Activated T-cell treated with anti-CD3 and anti-CD28 coated beads for 1 hour (primary cell): ENCODE measurements around the gene INVS.

Source experiments
- DNase-seq: peaks from one replicate; pipeline ENCODE4 v3.0.0-alpha.2; 2020; ENCODE audit warnings: low read depth

Gene INVS

DNA sequence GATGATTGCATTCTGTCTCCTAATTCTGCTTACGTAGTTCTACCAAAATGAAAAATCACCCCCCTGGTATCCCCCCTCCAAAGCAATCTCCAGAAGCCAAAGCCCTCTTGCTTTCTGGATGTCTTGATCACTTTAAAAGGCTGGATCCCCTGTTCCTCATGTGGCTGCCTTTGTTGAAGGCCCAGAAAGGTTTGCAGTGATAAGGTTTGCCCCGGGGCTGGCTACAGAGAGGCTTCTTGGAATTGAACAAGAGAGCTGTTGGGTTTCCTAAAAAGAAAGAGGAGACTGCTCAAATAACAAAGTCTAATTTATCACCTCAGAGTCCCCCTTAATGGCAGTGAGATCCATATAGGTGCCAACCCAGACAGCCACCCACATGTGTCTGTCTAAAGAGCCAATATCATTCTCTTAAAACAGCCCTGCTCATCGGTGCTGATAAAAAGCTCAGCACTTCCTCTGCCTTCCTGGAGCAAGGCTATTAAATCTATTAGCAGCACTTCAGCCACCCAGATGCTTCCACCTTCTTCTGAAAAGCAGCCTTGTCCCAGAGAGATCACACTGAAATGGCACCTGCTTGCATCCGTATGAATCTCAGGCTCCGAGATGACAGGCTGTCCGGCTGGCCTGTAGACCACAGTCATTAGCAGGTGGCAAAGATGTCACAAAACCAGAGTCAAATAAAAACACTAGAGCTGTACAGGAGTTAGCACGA lies 182.8 kb downstream of the INVS start:
- DNase-seq = no peak

GRCh38 chr9:100282388-100282719 lies 183.3 kb downstream of the INVS start:
- no peak for DNase-seq

GRCh38 chr9:100284247-100284646 lies 185.2 kb downstream of the INVS start:
- DNase-seq = no peak

DNA sequence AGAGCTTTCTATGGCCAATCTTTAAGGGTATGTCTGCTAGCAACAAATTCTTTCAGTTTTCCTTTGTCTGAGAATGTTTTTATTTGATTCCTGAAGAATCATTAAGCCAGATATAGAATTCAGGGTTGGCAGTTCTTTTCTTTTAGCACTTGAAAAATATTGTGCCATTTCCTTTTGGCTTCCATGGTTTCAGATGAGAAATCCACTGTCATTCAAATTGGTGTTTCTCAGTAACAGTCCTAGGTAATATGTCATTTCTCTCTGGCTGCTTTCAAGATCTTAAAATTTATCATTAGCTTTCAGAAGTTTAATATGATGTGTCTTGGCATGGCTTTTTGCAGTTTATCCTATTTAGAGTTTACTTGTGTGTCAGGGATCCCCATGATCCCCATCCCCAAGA lies 186.0 kb downstream of the INVS start:
- no peak for DNase-seq

GRCh38 chr9:100285601-100286000 lies 186.6 kb downstream of the INVS start:
- DNase-seq = no peak

DNA sequence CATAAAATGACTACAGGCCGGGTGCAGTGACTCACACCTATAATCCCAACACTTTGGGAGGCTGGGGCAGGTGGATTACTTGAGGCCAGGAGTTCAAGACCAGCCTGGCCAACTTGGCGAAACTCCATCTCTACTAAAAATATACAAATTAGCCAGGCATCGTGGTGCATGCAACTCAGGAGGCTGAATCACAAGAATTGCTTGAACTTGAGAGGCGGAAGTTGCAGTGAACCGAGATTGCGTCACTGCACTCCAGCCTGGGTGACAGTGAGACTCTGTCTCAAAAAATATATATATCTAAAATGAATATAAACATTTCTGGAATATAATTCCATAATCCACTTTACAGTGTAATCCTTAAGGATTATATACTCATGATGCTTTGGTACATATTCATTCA lies 187.2 kb downstream of the INVS start:
- DNase-seq = no peak

GRCh38 chr9:100287186-100287585 lies 188.1 kb downstream of the INVS start:
- DNase-seq = no peak

DNA sequence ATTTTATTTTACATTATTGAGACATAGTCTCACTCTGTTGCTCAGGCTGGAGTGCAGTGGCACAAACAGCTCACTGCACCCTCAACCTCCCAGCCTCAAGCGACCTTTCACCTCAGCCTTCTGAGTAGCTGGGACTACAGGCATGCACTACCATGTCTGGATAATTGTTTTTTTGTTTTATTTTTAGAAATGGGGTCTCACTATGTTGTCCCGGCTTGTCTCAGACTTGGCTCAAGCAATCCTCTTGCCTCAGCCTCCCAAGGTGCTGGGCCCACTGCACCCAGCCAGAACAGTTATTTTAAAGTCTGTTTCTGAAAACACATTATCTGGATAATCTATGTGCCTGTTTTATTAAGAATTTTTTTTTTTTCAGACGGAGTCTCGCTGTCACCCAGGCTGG lies 191.7 kb downstream of the INVS start:
- DNase-seq = no peak

GRCh38 chr9:100292414-100292813 lies 193.4 kb downstream of the INVS start:
- DNase-seq = no peak

- DNase-seq = no peak
Measured at GRCh38 chr9:100294341-100294740, 195.3 kb downstream of the INVS start.

GRCh38 chr9:100294806-100295205 lies 195.8 kb downstream of the INVS start:
- DNase-seq = no peak

GRCh38 chr9:100295240-100295639 lies 196.2 kb downstream of the INVS start:
- no peak for DNase-seq

- DNase-seq = no peak
Measured at GRCh38 chr9:100296407-100296806, 197.4 kb downstream of the INVS start.

- no peak for DNase-seq
Measured at GRCh38 chr9:100298378-100298777, 199.3 kb downstream of the INVS start.

DNA sequence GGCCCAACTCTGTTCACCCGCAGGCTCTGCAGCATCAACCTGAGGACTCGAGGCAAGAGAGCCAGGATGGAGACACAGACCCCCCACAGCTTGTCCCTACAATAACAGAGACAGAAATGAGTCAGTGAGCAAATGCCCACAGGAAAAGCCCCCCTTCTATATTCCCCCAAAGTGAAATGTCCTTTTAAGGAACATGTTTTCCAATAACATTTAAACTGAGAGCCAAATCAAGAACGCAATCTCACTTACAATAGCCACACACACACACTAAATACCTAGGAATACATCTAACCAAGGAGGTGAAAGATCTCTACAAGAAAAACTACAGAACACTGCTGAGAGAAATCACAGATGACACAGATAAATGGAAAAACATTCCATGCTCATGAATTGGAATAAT lies 204.7 kb downstream of the INVS start:
- DNase-seq = no peak

DNA sequence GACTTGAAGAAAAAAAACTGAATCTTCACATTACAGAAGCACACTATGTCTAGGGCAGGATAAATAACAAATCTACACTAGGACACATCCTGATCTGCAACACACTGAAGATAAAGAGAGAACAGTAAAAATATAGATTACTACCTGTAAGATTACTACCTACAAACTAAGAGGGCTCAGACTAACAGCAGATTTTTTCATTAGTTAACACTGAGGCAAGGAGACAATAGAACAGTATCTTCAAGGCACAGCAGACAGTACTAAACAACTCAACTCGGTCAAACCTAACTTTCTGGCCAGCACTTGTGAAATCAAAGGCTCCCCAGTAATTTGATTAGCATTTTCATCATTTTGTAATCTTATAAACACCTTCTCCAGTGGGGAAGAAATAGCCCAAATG lies 207.2 kb downstream of the INVS start:
- DNase-seq = no peak

- no peak for DNase-seq
Measured at GRCh38 chr9:100307080-100307479, 208.0 kb downstream of the INVS start.

DNA sequence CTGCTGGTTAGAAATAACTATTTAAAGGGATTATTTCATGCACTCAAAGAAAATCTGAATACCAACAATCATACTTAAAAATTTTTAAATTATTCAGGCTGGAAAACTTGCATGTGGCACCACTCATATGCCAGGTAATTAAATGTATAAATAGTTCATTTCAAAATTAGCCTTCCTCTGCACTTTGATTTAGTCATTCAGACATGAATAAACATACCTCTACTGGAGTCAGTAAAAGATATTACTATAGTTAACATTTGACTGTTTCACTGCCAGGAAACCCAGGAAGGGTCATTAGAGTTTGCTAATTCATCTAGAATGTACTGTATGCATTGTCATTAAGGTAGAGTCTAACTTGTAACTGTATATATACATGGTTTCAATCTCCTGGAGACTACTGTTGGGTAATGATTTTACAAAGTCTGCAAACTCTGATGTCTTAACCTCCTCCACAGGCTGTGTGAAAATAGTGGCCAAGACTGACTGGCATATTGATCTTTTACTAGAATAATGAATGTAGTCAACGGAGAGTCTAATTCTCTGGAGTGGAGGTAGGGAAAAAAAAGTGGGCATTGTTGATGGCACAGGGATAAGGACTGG lies 210.0 kb downstream of the INVS start:
- DNase-seq = no peak

- no peak for DNase-seq
Measured at GRCh38 chr9:100309992-100310391, 210.9 kb downstream of the INVS start.

DNA sequence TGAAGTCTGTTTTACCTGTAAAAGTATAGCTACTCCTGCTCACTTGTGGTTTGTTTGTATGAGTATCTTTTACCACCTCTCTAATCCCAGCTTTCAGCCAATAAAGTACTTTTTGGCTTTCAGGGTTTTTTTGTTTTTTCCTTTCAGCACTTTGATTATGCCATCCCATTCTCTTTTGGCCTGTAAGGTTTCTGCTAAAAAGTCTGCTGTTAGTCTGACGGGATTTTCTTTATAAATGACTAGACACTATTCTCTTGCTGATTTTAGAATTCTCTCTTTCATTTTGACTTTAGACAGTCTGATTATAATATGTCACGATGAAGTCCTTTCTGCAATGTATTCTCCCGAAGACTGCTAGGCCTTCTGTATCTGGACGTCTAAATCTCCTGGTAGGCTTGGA lies 216.5 kb downstream of the INVS start:
- no peak for DNase-seq

DNA sequence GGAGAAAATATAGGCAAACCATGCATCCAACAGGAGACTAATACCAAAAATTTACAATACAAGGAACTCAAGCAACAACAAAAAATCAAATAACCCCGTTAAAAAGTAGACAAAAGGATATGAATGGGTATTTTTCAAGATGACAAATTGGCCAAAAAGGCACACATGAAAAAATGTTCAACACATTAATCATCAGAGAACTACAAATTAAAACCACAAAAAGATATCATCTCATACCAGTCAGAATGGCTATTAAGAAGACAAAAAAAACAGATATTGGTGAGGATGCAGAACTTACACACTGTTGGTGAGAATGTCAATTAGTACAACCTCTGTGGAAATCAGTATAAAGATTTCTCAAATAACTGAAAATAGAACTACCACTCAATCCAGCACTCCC lies 218.7 kb downstream of the INVS start:
- no peak for DNase-seq

GRCh38 chr9:100322954-100323536 lies 224.0 kb downstream of the INVS start:
- peak; percentile 1 for DNase-seq

DNA sequence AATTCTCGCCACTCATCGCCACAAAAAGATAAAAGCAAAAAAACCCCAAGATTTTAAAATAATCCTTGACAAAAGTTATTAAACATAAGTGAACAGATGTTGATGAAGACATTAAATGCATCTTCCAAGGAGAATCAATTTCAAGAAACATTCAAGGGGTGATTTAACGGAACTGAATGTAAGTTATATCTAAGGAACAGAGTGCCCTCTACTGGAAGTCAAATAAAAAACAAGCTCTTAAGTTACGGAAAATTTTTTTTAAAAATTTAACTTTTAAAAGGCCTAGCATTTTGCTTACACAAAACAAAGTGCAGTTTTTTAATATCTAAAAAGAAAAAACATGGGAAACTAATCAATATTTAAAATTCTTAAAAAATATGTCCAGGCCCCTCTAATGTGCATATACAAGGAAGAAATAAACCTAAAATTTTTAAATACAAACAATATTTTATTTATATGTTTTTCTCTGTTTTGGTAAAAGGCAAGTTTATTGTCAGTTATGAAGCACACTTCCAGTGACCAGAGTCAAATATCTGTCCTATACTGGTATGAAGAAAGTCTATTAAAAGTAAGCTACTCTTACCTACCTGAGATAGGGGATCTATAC lies 225.7 kb downstream of the INVS start:
- no peak for DNase-seq
